ENCODE measurements around the gene GOLGA5.
"Not testable (repeated sequence)": the region's sequence is repeated elsewhere in the genome, so short reads cannot be mapped to it uniquely, and the experiment has no call there.

The GOLGA5 gene

GRCh38 chr14:92793709-92794546, at the start of gene GOLGA5:
Gene GOLGA5 (plus strand): TSS chr14:92794305. CDS start chr14:92797438, 3,133 bp downstream.
- TF ChIP-seq CTCF (IDR thresholded peaks at IDR 0.05; ENCODE audit: low read depth, low read length) = no peak
- H3K4me3 ChIP-seq (ENCODE audit: low read depth, low read length) = peak within 1 kb of the TSS; percentile 99

GRCh38 chr14:92747701-92748258, 46.3 kb upstream of the GOLGA5 start:
- TF ChIP-seq CTCF (IDR thresholded peaks at IDR 0.05; ENCODE audit: low read depth, low read length) = no peak
- peak overlapping the region; percentile 61 for H3K4me3 ChIP-seq (ENCODE audit: low read depth, low read length)

GRCh38 chr14:92748259-92749016, 45.7 kb upstream of the GOLGA5 start, which contains the start of gene LGMN:
Gene LGMN (minus strand): TSS chr14:92748627. CDS start chr14:92732786, 15,841 bp downstream.
- H3K4me3 ChIP-seq (ENCODE audit: low read depth, low read length) = peak within 1 kb of the TSS; percentile 61
- no peak for TF ChIP-seq CTCF (IDR thresholded peaks at IDR 0.05; ENCODE audit: low read depth, low read length)

- H3K4me3 ChIP-seq (ENCODE audit: low read depth, low read length) = not testable (repeated sequence)
Observed at GRCh38 chr14:92750222-92750728, 43.8 kb upstream of the GOLGA5 start.

- no peak for TF ChIP-seq CTCF (IDR thresholded peaks at IDR 0.05; ENCODE audit: low read depth, low read length)
- no peak overlapping the region for H3K4me3 ChIP-seq (ENCODE audit: low read depth, low read length)
Observed at GRCh38 chr14:92750994-92751400, 43.1 kb upstream of the GOLGA5 start.

- no peak overlapping the region for H3K4me3 ChIP-seq (ENCODE audit: low read depth, low read length)
- TF ChIP-seq CTCF (IDR thresholded peaks at IDR 0.05; ENCODE audit: low read depth, low read length) = no peak
Observed at GRCh38 chr14:92751819-92752218, 42.3 kb upstream of the GOLGA5 start.

GRCh38 chr14:92753250-92753649, 40.9 kb upstream of the GOLGA5 start:
- no peak for TF ChIP-seq CTCF (IDR thresholded peaks at IDR 0.05; ENCODE audit: low read depth, low read length)
- no peak overlapping the region for H3K4me3 ChIP-seq (ENCODE audit: low read depth, low read length)

Measured in WI38 (cell line).